H9 (cell line): ENCODE measurements around the gene ANO3. TPM values are rescaled to one million over a fixed set of nuclear protein-coding genes. Genes with fewer than 3 reads are reported as not detected.
"Not testable (repeated sequence)": the region's sequence is repeated elsewhere in the genome, so short reads cannot be mapped to it uniquely, and the experiment has no call there.

Source experiments
- DNase-seq: peaks from one replicate; pipeline ENCODE4 v3.0.0-alpha.2; 2017
- H2AFZ ChIP-seq: one replicate; pipeline ENCODE4 v1.6.1; 2013; ENCODE audit warnings: mild to moderate bottlenecking, low read length, control low read depth, moderate library complexity
- H2AK5ac ChIP-seq: 2 replicates; pipeline ENCODE4 v1.6.1; 2013; ENCODE audit warnings: low read length, control low read depth, mixed read lengths; ENCODE audit not compliant: insufficient read length
- H2BK120ac ChIP-seq: one replicate; pipeline ENCODE4 v1.6.1; 2013; ENCODE audit warnings: low read depth, mild to moderate bottlenecking, low read length, control low read depth, inconsistent platforms; ENCODE audit not compliant: poor library complexity, severe bottlenecking
- H2BK12ac ChIP-seq: 2 replicates; pipeline ENCODE4 v1.6.1; 2013; ENCODE audit warnings: low read length, control low read depth, mixed read lengths, low read depth; ENCODE audit not compliant: insufficient read length
- H2BK15ac ChIP-seq: 2 replicates; pipeline ENCODE4 v1.6.1; 2013; ENCODE audit warnings: low read depth, low read length, control low read depth
- H2BK20ac ChIP-seq: one replicate; pipeline ENCODE4 v1.6.1; 2013; ENCODE audit warnings: low read depth, mild to moderate bottlenecking, low read length, control low read depth, inconsistent platforms; ENCODE audit not compliant: poor library complexity, severe bottlenecking
- H2BK5ac ChIP-seq: 2 replicates; pipeline ENCODE4 v1.6.1; 2013; ENCODE audit warnings: low read length, control low read depth, mixed read lengths; ENCODE audit not compliant: insufficient read length
- H3K14ac ChIP-seq: 2 replicates; pipeline ENCODE4 v1.6.1; 2013; ENCODE audit warnings: low read length, control low read depth; ENCODE audit not compliant: insufficient read depth
- H3K18ac ChIP-seq: 2 replicates; pipeline ENCODE4 v1.6.1; 2013; ENCODE audit warnings: low read depth, mild to moderate bottlenecking, mixed read lengths, low read length, control low read depth; ENCODE audit not compliant: insufficient read length
- H3K23ac ChIP-seq: 2 replicates; pipeline ENCODE4 v1.6.1; 2013; ENCODE audit warnings: low read length, control low read depth, mixed read lengths, low read depth; ENCODE audit not compliant: insufficient read length
- H3K23me2 ChIP-seq: 2 replicates; pipeline ENCODE4 v1.6.1; 2013; ENCODE audit warnings: low read depth, mild to moderate bottlenecking, mixed read lengths, low read length, control low read depth; ENCODE audit not compliant: insufficient read length, poor library complexity, severe bottlenecking
- H3K27ac ChIP-seq: 2 replicates; pipeline ENCODE4 v1.5.1; 2013; ENCODE audit warnings: low read length, control low read depth, mixed read lengths, low read depth; ENCODE audit not compliant: insufficient read length
- H3K27me3 ChIP-seq: 2 replicates; pipeline ENCODE4 v1.6.1; 2013; ENCODE audit warnings: low read length, control low read depth, inconsistent platforms; ENCODE audit not compliant: insufficient read depth
- H3K4ac ChIP-seq: 2 replicates; pipeline ENCODE4 v1.6.1; 2013; ENCODE audit warnings: low read depth, mild to moderate bottlenecking, control low read depth, inconsistent platforms, low read length, moderate library complexity
- H3K4me1 ChIP-seq: 2 replicates; pipeline ENCODE4 v1.6.1; 2013; ENCODE audit warnings: low read length, control low read depth, inconsistent platforms; ENCODE audit not compliant: insufficient read depth
- H3K4me2 ChIP-seq: 2 replicates; pipeline ENCODE4 v1.6.1; 2013; ENCODE audit warnings: low read length, control low read depth, mixed read lengths; ENCODE audit not compliant: insufficient read length, insufficient read depth
- H3K56ac ChIP-seq: 2 replicates; pipeline ENCODE4 v1.6.1; 2013; ENCODE audit warnings: low read depth, mild to moderate bottlenecking, mixed read lengths, low read length, control low read depth; ENCODE audit not compliant: insufficient read length
- H3K79me1 ChIP-seq: 2 replicates; pipeline ENCODE4 v1.6.1; 2013; ENCODE audit warnings: low read depth, mild to moderate bottlenecking, moderate library complexity, low read length, control low read depth, inconsistent platforms; ENCODE audit not compliant: insufficient read depth, poor library complexity, severe bottlenecking
- H3K79me2 ChIP-seq: 2 replicates; pipeline ENCODE4 v1.6.1; 2013; ENCODE audit warnings: low read length, control low read depth, inconsistent platforms; ENCODE audit not compliant: insufficient read depth
- H3K9ac ChIP-seq: 2 replicates; pipeline ENCODE4 v1.6.1; 2013; ENCODE audit warnings: low read length, control low read depth, mixed read lengths; ENCODE audit not compliant: insufficient read length; ENCODE audit errors: extremely low read depth
- H3K9me3 ChIP-seq: one replicate; pipeline ENCODE4 v1.6.1; 2013; ENCODE audit warnings: low read depth, low read length, inconsistent platforms; ENCODE audit not compliant: control insufficient read depth
- H3T11ph ChIP-seq: one replicate; pipeline ENCODE4 v1.6.1; 2013; ENCODE audit warnings: mild to moderate bottlenecking, low read length, control low read depth, inconsistent platforms
- H4K20me1 ChIP-seq: one replicate; pipeline ENCODE4 v1.6.1; 2013; ENCODE audit not compliant: control insufficient read depth, insufficient read length, insufficient read depth
- H4K5ac ChIP-seq: 2 replicates; pipeline ENCODE4 v1.6.1; 2013; ENCODE audit warnings: low read depth, mild to moderate bottlenecking, mixed read lengths, low read length, control low read depth; ENCODE audit not compliant: insufficient read length
- H4K8ac ChIP-seq: replicated peaks from 2 replicates; pipeline ENCODE4 v1.6.1; 2013; ENCODE audit warnings: low read length, control low read depth, mixed read lengths, low read depth; ENCODE audit not compliant: insufficient read length
- H4K91ac ChIP-seq: 2 replicates; pipeline ENCODE4 v1.6.1; 2013; ENCODE audit warnings: low read depth, mild to moderate bottlenecking, moderate library complexity, mixed read lengths, low read length, control low read depth; ENCODE audit not compliant: insufficient read length
- H3K27ac Mint-ChIP-seq, 3 experiments: 2 replicates in 2 of 3; 3 replicates in 1 of 3; pipeline ENCODE4 v1.8.0; 2020 to 2021; ENCODE audit warnings: mixed read lengths in 3 of 3, mild to moderate bottlenecking in 1 of 3, moderate library complexity in 1 of 3
- H3K27me3 Mint-ChIP-seq: 2 replicates; pipeline ENCODE4 v1.8.0; 2021; ENCODE audit warnings: low read depth, mild to moderate bottlenecking, moderate library complexity, mixed read lengths
- H3K36me3 Mint-ChIP-seq, 3 experiments: 2 replicates in 2 of 3; 3 replicates in 1 of 3; pipeline ENCODE4 v1.8.0; 2020 to 2021; ENCODE audit warnings: low read depth in 3 of 3, mixed read lengths in 3 of 3; ENCODE audit not compliant: insufficient read depth in 1 of 3
- H3K4me1 Mint-ChIP-seq, 2 experiments: 2 replicates each; pipeline ENCODE4 v1.8.0; 2020; ENCODE audit warnings: mixed read lengths in 2 of 2
- H3K4me3 Mint-ChIP-seq, 2 experiments: 2 replicates in 1 of 2; 3 replicates in 1 of 2; pipeline ENCODE4 v1.8.0; 2020 to 2021; ENCODE audit warnings: mild to moderate bottlenecking in 2 of 2, mixed read lengths in 2 of 2, moderate library complexity in 1 of 2
- H3K9me3 Mint-ChIP-seq, 2 experiments: 2 replicates in 1 of 2; 3 replicates in 1 of 2; pipeline ENCODE4 v1.8.0; 2020; ENCODE audit warnings: mild to moderate bottlenecking in 2 of 2, mixed read lengths in 2 of 2, moderate library complexity in 1 of 2
- WGBS: extraction: QIAGEN DNeasy Blood & Tissue Kit; methylation state at CpG from one replicate; pipeline ENCODE4 v1.1.7; 2013; ENCODE audit warnings: missing lambda C conversion rate, low lambda C conversion rate, mixed read lengths; ENCODE audit not compliant: insufficient read length; ENCODE audit errors: extremely low coverage; 5-methylcytosine and 5-hydroxymethylcytosine counted together
- total RNA-seq: library from RNA; stranded (reverse); gene quantifications from 2 replicates; pipeline ENCODE4 v1.2.1, GENCODE V29; 2021

ANO3 gene
- total RNA-seq, 1 experiment from 2014 or later = not detected

DNA sequence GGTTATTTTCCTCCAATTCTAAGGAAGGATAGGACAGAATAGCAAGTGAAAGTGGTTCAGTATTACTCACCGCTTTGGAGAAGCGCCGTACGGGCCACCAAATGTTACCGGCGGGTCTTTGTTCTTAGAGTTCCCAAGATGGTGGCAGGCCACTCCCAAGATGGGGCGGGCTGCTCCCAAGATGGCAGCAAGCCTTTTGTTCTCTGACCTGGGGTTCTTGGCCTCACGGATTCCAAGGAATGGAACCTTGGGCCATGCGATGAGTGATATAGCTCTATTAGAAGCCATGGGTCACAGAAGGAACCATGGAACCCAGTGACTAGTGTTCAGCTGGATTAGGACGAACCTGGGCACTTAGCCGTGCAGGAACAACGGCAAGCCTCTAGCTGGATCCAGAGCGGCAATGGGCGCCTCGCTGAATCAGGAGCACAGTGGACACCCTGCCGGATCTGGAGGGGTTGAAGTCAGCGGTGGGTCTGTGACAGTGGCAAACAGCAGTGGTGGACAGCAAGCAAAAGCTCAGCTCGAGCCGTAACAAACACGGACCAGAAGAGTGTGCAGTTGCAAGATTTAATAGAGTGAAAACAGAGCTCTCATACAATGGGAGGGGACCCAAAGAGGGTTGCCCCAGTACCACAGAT lies 265.2 kb downstream of the ANO3 start:
- H3K27me3 Mint-ChIP-seq, H3K4me1 ChIP-seq, H3K9me3 ChIP-seq, H3K23me2 ChIP-seq, H3K4me1 Mint-ChIP-seq, H3K27me3 ChIP-seq, H2AFZ ChIP-seq, H3K79me2 ChIP-seq, H2BK12ac ChIP-seq, H3K56ac ChIP-seq, DNase-seq, H2BK120ac ChIP-seq, H2BK20ac ChIP-seq, H4K91ac ChIP-seq, H3K23ac ChIP-seq, H4K5ac ChIP-seq, H3K18ac ChIP-seq, H2BK5ac ChIP-seq, H4K20me1 ChIP-seq, H4K8ac ChIP-seq, H3K27ac ChIP-seq, H3T11ph ChIP-seq, H3K4ac ChIP-seq, H2AK5ac ChIP-seq, H3K4me3 Mint-ChIP-seq, H2BK15ac ChIP-seq, H3K4me2 ChIP-seq, H3K36me3 Mint-ChIP-seq, H3K9ac ChIP-seq, H3K27ac Mint-ChIP-seq, H3K9me3 Mint-ChIP-seq, H3K79me1 ChIP-seq, H3K14ac ChIP-seq: not testable (repeated sequence)
- no CpG with 5 or more reads among the region's 20 CpGs for WGBS
